OCI-LY7 (cell line): Measurements from ENCODE around the gene MAP1S. TPM values are rescaled to one million over a fixed set of nuclear protein-coding genes. Genes with fewer than 3 reads are reported as not detected.
A peak's percentile ranks its signal among the peaks of the same experiment; 100 is the strongest.

ENCODE experiments used
- BruUV-seq: library from RNA; stranded (reverse); fragments of 400-500 nt; replicated peaks from 2 replicates; lab custom pipeline; 2021; lab: Mats Ljungman, UMichigan
- CTCF ChIA-PET: fragments of 300-600 bp; sonication (Branson Sonifier 250); formaldehyde crosslinking; loops from one replicate; lab custom pipeline; 2022; ENCODE audit warnings: antibody characterized with exemption; ENCODE audit not compliant: unreplicated experiment; lab: Charles Lee
- POLR2A ChIA-PET: fragments of 300-600 bp; sonication (Branson Sonifier 250); formaldehyde crosslinking; loops from one replicate; lab custom pipeline; 2022; ENCODE audit warnings: antibody characterized with exemption; lab: Charles Lee
- DNase-seq: peaks from one replicate; pipeline ENCODE4 v3.0.0-alpha.2; 2015; ENCODE audit warnings: low spot score
- H2AFZ ChIP-seq: fragments of 200-600 bp; sonication (generic), shearing (Covaris generic); 2 replicates; pipeline ENCODE4 v1.6.1; 2014; ENCODE audit warnings: mild to moderate bottlenecking, antibody characterized with exemption, low read length, moderate library complexity
- H3K27ac ChIP-seq: fragments of 200-600 bp; sonication (generic); 2 replicates; pipeline ENCODE4 v1.5.1; 2014; ENCODE audit warnings: mixed run types, low read depth, mild to moderate bottlenecking, moderate library complexity, low read length, inconsistent platforms; ENCODE audit not compliant: poor library complexity, severe bottlenecking
- H3K36me3 ChIP-seq: fragments of 200-600 bp; sonication (generic); 2 replicates; pipeline ENCODE4 v1.6.1; 2014; ENCODE audit warnings: mild to moderate bottlenecking, antibody characterized with exemption, low read length, moderate library complexity, mixed read lengths; ENCODE audit not compliant: insufficient read depth
- H3K4me1 ChIP-seq: fragments of 200-600 bp; sonication (generic); 2 replicates; pipeline ENCODE4 v1.5.1; 2014; ENCODE audit warnings: mild to moderate bottlenecking, low read length; ENCODE audit not compliant: insufficient read depth, poor library complexity, severe bottlenecking
- H3K4me2 ChIP-seq: fragments of 200-600 bp; sonication (generic); 2 replicates; pipeline ENCODE4 v1.6.1; 2014; ENCODE audit warnings: mild to moderate bottlenecking, low read length
- H3K4me3 ChIP-seq: fragments of 200-600 bp; sonication (generic); 2 replicates; pipeline ENCODE4 v1.5.1; 2014; ENCODE audit warnings: mild to moderate bottlenecking, low read depth, low read length; ENCODE audit not compliant: poor library complexity, severe bottlenecking
- H3K79me2 ChIP-seq: fragments of 200-600 bp; sonication (generic); 2 replicates; pipeline ENCODE4 v1.6.1; 2016; ENCODE audit warnings: low read depth, mild to moderate bottlenecking, low read length, moderate library complexity, mixed read lengths; ENCODE audit not compliant: insufficient read depth
- H3K9me2 ChIP-seq: fragments of 200-600 bp; sonication (generic); 2 replicates; pipeline ENCODE4 v1.6.1; 2016; ENCODE audit warnings: mild to moderate bottlenecking, low read length, mixed read lengths; ENCODE audit not compliant: insufficient read depth
- H3K9me3 ChIP-seq: fragments of 200-600 bp; sonication (generic); 2 replicates; pipeline ENCODE4 v1.6.1; 2014; ENCODE audit warnings: mild to moderate bottlenecking, mixed run types, low read length, mixed read lengths
- H4K20me1 ChIP-seq: fragments of 200-600 bp; sonication (generic); 2 replicates; pipeline ENCODE4 v1.6.1; 2014; ENCODE audit warnings: mild to moderate bottlenecking, antibody characterized with exemption, low read length, moderate library complexity, mixed read lengths; ENCODE audit not compliant: insufficient read depth
- EZH2phosphoT487 ChIP-seq: fragments of 200-600 bp; sonication (generic); IDR thresholded peaks from 2 replicates; pipeline ENCODE4 v1.6.1; 2018; ENCODE audit warnings: low read depth, borderline replicate concordance, mild to moderate bottlenecking, mixed run types, antibody characterized with exemption, low read length, moderate library complexity, mixed read lengths
- intact Hi-C: fragments of 100-400 bp; cut with micrococcal nuclease; formaldehyde crosslinking; loops from one replicate; pipeline ENCODE4 v1.10.0; 2022; ENCODE audit not compliant: unreplicated experiment
- total RNA-seq, 2 experiments: library from RNA; depleted of rRNA in 1 of 2; stranded (reverse); fragments of >200 nt in 1 of 2; shearing (Covaris generic) in 1 of 2; gene quantifications; 2 replicates each; pipeline ENCODE4 v1.2.3, GENCODE V29; 2014 to 2022
- TF ChIP-seq, protein P1 (sequence below): fragments of 200-600 bp; sonication (generic); conservative IDR thresholded peaks from 2 replicates; pipeline ENCODE4 v1.5.1; 2014; ENCODE audit warnings: mild to moderate bottlenecking, antibody characterized with exemption, low read length, moderate library complexity, mixed read lengths

The MAP1S gene
- total RNA-seq, 2 experiments from 2014 or later: 31.6 to 53.1 TPM

DNA sequence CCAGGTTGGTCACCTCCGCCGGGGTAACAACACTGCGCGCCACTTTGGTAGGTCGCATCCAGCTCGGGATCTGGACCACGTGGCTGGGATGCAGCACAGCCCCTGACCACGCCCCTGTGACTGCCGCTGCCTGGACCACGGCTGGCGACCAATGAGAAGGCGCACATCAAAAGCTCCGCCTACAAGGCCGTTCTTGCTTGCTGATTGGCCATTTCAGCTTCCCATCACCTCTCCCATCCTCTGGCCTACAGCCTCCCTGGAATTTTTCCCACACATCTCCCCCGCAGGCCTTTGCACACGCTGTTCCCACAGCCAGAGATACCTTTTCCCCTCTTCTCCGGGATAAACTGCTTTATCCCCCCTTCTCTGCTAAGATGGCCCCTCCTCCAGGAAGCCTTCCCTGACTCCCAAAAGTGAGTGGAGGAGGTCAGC lies 12.5 kb upstream of the MAP1S start:
- intact Hi-C loops: no loop called here
- Histone ChIP-seq H3K4me1 (no peaks in the 10 kb centered on the region), H3K4me2 (no peak overlapping the region), H3K9me3 (no peaks in the 10 kb centered on the region), H3K27ac (no peak overlapping the region), H3K79me2 (no peaks in the 10 kb centered on the region), H2AFZ (no peak overlapping the region), H3K9me2 (no peaks in the 10 kb centered on the region), H3K4me3 (no peak overlapping the region), H3K36me3 (no peaks in the 10 kb centered on the region), H4K20me1 (no peaks in the 10 kb centered on the region)
- no TSS peak for BruUV-seq
- POLR2A ChIA-PET: no interaction called here
- no peak for DNase-seq
- TF ChIP-seq EZH2phosphoT487: no peak
- TF ChIP-seq, protein P1, sequence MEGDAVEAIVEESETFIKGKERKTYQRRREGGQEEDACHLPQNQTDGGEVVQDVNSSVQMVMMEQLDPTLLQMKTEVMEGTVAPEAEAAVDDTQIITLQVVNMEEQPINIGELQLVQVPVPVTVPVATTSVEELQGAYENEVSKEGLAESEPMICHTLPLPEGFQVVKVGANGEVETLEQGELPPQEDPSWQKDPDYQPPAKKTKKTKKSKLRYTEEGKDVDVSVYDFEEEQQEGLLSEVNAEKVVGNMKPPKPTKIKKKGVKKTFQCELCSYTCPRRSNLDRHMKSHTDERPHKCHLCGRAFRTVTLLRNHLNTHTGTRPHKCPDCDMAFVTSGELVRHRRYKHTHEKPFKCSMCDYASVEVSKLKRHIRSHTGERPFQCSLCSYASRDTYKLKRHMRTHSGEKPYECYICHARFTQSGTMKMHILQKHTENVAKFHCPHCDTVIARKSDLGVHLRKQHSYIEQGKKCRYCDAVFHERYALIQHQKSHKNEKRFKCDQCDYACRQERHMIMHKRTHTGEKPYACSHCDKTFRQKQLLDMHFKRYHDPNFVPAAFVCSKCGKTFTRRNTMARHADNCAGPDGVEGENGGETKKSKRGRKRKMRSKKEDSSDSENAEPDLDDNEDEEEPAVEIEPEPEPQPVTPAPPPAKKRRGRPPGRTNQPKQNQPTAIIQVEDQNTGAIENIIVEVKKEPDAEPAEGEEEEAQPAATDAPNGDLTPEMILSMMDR: no peak
- CTCF ChIA-PET: interaction anchor here (1.4 kb wide), 1 partner anchor 59 kb away, joined by 5 read pairs; no protein-coding TSS in a partner anchor

DNA sequence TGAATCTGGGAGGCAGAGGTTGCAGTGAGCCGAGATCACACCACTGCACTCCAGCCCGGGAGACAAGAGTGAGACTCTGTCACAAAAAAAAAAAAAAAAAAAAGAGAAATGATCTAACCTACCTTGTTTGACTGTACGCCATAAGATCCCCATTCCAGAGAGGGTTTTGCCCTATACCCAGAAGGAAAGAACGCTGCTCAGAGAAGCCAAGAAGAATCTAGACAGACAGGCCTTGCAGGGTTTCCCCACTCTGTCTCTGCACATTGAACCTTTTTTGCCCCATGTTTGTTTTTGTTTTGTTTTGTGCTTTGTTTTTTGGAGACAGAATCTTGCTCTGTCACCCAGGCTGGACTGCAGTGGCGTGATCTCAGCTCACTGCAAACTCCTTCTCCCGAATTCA lies 7.4 kb upstream of the MAP1S start:
- no peaks in the 10 kb centered on the region for H3K9me2 ChIP-seq
- no peaks in the 10 kb centered on the region for H3K79me2 ChIP-seq
- DNase-seq: no peak
- H4K20me1 ChIP-seq: no peaks in the 10 kb centered on the region
- intact Hi-C loops: no loop called here
- TF ChIP-seq, protein P1: no peak
- TF ChIP-seq EZH2phosphoT487: no peak
- H2AFZ ChIP-seq: no peak overlapping the region
- BruUV-seq: no TSS peak
- H3K36me3 ChIP-seq: no peaks in the 10 kb centered on the region
- H3K4me2 ChIP-seq: no peak overlapping the region
- H3K27ac ChIP-seq: no peak overlapping the region
- ChIA-PET POLR2A (no interaction called here), CTCF (no interaction called here)
- no peak overlapping the region for H3K4me3 ChIP-seq
- H3K4me1 ChIP-seq: no peaks in the 10 kb centered on the region
- no peaks in the 10 kb centered on the region for H3K9me3 ChIP-seq

DNA sequence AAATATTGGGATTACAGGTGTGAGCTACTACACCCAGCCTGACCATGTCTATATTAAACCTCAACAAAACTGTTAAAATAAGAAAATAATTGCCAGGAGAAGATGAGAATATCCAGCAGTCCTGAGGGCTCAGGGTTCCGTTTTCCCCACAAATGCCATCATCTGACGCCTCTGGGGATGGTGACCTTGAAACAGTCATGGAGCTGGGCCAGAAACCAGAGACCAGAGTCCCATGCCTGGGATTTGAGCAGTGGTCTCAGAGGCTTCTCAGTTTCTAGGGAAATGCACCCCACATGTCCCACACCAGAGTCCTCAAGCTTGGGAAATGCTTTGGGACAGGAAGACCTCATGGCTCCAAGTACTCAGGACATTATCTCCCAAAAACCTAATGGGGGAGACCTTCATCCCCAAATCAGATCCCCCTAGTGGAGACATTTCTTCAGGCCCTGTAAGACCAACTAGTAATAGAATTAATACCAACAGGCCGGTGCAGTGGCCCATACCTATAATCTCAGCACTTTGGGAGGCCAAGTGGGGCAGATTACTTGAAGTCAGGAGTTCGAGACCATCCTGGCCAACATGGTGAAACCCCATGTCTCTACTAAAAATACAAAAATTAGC lies 2.9 kb upstream of the MAP1S start:
- peaks cover 26% of the 10 kb centered on the region for H3K4me1 ChIP-seq
- no peaks in the 10 kb centered on the region for H3K9me2 ChIP-seq
- H3K36me3 ChIP-seq: peaks cover 6% of the 10 kb centered on the region; the same call in 1 of the 2 replicates
- ChIA-PET CTCF (no interaction called here), POLR2A (no interaction called here)
- H3K4me3 ChIP-seq: no peak overlapping the region
- H4K20me1 ChIP-seq: peaks cover 5% of the 10 kb centered on the region; the same call in 1 of the 2 replicates
- peak; percentile 36 for DNase-seq
- intact Hi-C loops: loop anchor here (5.0 kb wide), 1 partner anchor 141 kb away; the partner anchor contains the start of gene RPL18A
- TF ChIP-seq EZH2phosphoT487: no peak
- TF ChIP-seq, protein P1: peak; percentile 68
- no peak overlapping the region for H3K27ac ChIP-seq
- BruUV-seq: no TSS peak
- H3K79me2 ChIP-seq: peaks cover 17% of the 10 kb centered on the region
- no peak overlapping the region for H2AFZ ChIP-seq
- H3K9me3 ChIP-seq: no peaks in the 10 kb centered on the region
- no peak overlapping the region for H3K4me2 ChIP-seq
